ENCODE measurements around the gene ATP2B2. TPM values are rescaled to one million over a fixed set of nuclear protein-coding genes. Genes with fewer than 3 reads are reported as not detected.

The ATP2B2 gene
- total RNA-seq, 1 experiment from 2014 or later: not detected

DNA sequence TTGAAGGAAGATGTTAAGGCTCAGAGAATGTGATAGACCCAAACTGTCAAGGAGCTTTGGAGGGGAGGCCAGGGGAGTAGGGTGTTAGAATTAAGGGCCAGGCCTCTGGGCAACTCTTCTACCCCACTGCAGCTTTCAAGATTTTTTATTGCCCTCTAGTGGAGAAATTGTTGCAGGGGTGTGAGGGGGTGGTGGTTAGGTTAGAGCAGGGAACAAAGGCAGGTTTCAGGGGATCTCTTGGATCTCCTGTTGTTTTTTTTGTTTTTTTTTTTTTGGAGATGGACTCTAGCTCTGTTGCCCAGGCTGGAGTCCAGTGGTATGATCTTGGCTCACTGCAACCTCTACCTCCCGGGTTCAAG is 183.1 kb downstream of the ATP2B2 start:
- H3K9me2 ChIP-seq (ENCODE audit: insufficient read depth): no peaks in the 10 kb centered on the region
- no peak overlapping the region for H2AFZ ChIP-seq (ENCODE audit: low read depth, low read length, poor library complexity, severe bottlenecking)
- intact Hi-C loops (cut with micrococcal nuclease): no loop called here
- no peaks in the 10 kb centered on the region for H3K9me3 ChIP-seq (ENCODE audit: control insufficient read depth in 1 of 2, insufficient read depth in 1 of 2, low read depth in 1 of 2, low read length in 2 of 2)
- H4K20me1 ChIP-seq (ENCODE audit: insufficient read depth): 0 out of 2 replicates have a peak, but pooled peaks cover 4% of the 10 kb centered on the region
- peak; percentile 29 for DNase-seq (ENCODE audit: low read depth, low spot score)
- H3K4me2 ChIP-seq (ENCODE audit: low read length): 0 out of 2 replicates have a peak overlapping the region, but pooled peaks have one; percentile 8
- no TSS peak for BruUV-seq (replicated peaks)
- no peak overlapping the region for H3K27ac ChIP-seq (ENCODE audit: low read depth, low read length)
- peaks cover 15% of the 10 kb centered on the region; the same call in 1 of the 2 replicates for H3K27me3 ChIP-seq (ENCODE audit: insufficient read depth, low read length)
- peaks cover 0 to 19% of the 10 kb centered on the region in 2 experiments; a peak in 2 of 4 replicates for H3K4me1 ChIP-seq (ENCODE audit: control insufficient read depth in 1 of 2, insufficient read depth in 2 of 2, low read length in 2 of 2)
- peaks cover 35% of the 10 kb centered on the region for H3K79me2 ChIP-seq (ENCODE audit: insufficient read depth, low read length)
- TF ChIP-seq SIN3A (IDR thresholded peaks at IDR 0.05; ENCODE audit: low read depth) (no peak), RAD21 (IDR thresholded peaks at IDR 0.05; ENCODE audit: low read depth) (peak; percentile 72), TCF7L2 (IDR thresholded peaks at IDR 0.05; ENCODE audit: borderline replicate concordance, extremely low read depth, insufficient read depth, insufficient read length) (no peak), POLR2AphosphoS5 (IDR thresholded peaks at IDR 0.05; ENCODE audit: low read depth, low read length) (no peak), EGR1 (IDR thresholded peaks at IDR 0.05; ENCODE audit: low read depth) (peak; percentile 52; the same call in 1 of the 2 replicates), JUND (IDR thresholded peaks at IDR 0.05) (no peak), SP1 (IDR thresholded peaks at IDR 0.05; ENCODE audit: low read depth) (no peak), POLR2A (IDR thresholded peaks at IDR 0.05; ENCODE audit: borderline replicate concordance, extremely low read depth, insufficient read depth, insufficient read length) (no peak), EZH2phosphoT487 (IDR thresholded peaks at IDR 0.05; ENCODE audit: borderline replicate concordance) (no peak), ZFX (IDR thresholded peaks at IDR 0.05) (no peak), EZH2 (IDR thresholded peaks at IDR 0.05) (no peak), ELF1 (IDR thresholded peaks at IDR 0.05; ENCODE audit: borderline replicate concordance, low read depth) (no peak), FOSL1 (IDR thresholded peaks at IDR 0.05; ENCODE audit: low read depth) (no peak), ZNF274 (IDR thresholded peaks at IDR 0.05; ENCODE audit: low read depth, low read length) (no peak), SRF (IDR thresholded peaks at IDR 0.05; ENCODE audit: low read depth) (no peak), YY1 (IDR thresholded peaks at IDR 0.05; ENCODE audit: extremely low read depth, insufficient replicate concordance, low read depth, low read length) (no peak)
- TF ChIP-seq, protein P1, sequence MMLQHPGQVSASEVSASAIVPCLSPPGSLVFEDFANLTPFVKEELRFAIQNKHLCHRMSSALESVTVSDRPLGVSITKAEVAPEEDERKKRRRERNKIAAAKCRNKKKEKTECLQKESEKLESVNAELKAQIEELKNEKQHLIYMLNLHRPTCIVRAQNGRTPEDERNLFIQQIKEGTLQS (IDR thresholded peaks at IDR 0.05): no peak
- TF ChIP-seq, protein P2, sequence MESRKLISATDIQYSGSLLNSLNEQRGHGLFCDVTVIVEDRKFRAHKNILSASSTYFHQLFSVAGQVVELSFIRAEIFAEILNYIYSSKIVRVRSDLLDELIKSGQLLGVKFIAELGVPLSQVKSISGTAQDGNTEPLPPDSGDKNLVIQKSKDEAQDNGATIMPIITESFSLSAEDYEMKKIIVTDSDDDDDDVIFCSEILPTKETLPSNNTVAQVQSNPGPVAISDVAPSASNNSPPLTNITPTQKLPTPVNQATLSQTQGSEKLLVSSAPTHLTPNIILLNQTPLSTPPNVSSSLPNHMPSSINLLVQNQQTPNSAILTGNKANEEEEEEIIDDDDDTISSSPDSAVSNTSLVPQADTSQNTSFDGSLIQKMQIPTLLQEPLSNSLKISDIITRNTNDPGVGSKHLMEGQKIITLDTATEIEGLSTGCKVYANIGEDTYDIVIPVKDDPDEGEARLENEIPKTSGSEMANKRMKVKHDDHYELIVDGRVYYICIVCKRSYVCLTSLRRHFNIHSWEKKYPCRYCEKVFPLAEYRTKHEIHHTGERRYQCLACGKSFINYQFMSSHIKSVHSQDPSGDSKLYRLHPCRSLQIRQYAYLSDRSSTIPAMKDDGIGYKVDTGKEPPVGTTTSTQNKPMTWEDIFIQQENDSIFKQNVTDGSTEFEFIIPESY (IDR thresholded peaks at IDR 0.05; ENCODE audit: extremely low read depth, insufficient replicate concordance, low read length): no peak
- TF ChIP-seq, protein P3, sequence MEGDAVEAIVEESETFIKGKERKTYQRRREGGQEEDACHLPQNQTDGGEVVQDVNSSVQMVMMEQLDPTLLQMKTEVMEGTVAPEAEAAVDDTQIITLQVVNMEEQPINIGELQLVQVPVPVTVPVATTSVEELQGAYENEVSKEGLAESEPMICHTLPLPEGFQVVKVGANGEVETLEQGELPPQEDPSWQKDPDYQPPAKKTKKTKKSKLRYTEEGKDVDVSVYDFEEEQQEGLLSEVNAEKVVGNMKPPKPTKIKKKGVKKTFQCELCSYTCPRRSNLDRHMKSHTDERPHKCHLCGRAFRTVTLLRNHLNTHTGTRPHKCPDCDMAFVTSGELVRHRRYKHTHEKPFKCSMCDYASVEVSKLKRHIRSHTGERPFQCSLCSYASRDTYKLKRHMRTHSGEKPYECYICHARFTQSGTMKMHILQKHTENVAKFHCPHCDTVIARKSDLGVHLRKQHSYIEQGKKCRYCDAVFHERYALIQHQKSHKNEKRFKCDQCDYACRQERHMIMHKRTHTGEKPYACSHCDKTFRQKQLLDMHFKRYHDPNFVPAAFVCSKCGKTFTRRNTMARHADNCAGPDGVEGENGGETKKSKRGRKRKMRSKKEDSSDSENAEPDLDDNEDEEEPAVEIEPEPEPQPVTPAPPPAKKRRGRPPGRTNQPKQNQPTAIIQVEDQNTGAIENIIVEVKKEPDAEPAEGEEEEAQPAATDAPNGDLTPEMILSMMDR (IDR thresholded peaks at IDR 0.05 in 2 of 3, conservative IDR thresholded peaks at IDR 0.05 in 1 of 3; ENCODE audit: borderline replicate concordance in 1 of 3, insufficient read depth in 1 of 3, low read depth in 2 of 3, low read length in 2 of 3): peak; percentile 57 to 65 (median 62); a peak in 5 of 6 replicates
- TF ChIP-seq, protein P4, sequence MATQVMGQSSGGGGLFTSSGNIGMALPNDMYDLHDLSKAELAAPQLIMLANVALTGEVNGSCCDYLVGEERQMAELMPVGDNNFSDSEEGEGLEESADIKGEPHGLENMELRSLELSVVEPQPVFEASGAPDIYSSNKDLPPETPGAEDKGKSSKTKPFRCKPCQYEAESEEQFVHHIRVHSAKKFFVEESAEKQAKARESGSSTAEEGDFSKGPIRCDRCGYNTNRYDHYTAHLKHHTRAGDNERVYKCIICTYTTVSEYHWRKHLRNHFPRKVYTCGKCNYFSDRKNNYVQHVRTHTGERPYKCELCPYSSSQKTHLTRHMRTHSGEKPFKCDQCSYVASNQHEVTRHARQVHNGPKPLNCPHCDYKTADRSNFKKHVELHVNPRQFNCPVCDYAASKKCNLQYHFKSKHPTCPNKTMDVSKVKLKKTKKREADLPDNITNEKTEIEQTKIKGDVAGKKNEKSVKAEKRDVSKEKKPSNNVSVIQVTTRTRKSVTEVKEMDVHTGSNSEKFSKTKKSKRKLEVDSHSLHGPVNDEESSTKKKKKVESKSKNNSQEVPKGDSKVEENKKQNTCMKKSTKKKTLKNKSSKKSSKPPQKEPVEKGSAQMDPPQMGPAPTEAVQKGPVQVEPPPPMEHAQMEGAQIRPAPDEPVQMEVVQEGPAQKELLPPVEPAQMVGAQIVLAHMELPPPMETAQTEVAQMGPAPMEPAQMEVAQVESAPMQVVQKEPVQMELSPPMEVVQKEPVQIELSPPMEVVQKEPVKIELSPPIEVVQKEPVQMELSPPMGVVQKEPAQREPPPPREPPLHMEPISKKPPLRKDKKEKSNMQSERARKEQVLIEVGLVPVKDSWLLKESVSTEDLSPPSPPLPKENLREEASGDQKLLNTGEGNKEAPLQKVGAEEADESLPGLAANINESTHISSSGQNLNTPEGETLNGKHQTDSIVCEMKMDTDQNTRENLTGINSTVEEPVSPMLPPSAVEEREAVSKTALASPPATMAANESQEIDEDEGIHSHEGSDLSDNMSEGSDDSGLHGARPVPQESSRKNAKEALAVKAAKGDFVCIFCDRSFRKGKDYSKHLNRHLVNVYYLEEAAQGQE (IDR thresholded peaks at IDR 0.05; ENCODE audit: low read depth): no peak
- no peak overlapping the region for H3K9ac ChIP-seq (ENCODE audit: low read length)
- ChIA-PET RAD21 (ENCODE audit: low non-redundant PET in 1 of 2, low total read pairs in 2 of 2, uncharacterized antibody in 2 of 2, unreplicated experiment in 2 of 2) (interaction anchor here in 1 of 2 experiments (0.6 to 0.7 kb wide), 2 partner anchors 116 to 390 kb away, joined by 3 read pairs; no protein-coding TSS in a partner anchor), CTCF (interaction anchor here (0.7 to 1.3 kb wide), 5 partner anchors 9 to 530 kb away, joined by 3 to 11 read pairs (median 3); partner anchors contain the start of genes ARPC4 and CRELD1), POLR2A (interaction anchor here (1.0 kb wide), 1 partner anchor 389 kb away, joined by 4 read pairs; no protein-coding TSS in a partner anchor)
- peak; percentile 41 for ATAC-seq
- no peak overlapping the region for H3K4me3 ChIP-seq (replicated peaks in 1 of 2; ENCODE audit: low read depth in 1 of 2, low read length in 2 of 2)
- peaks cover 12 to 19% of the 10 kb centered on the region in 2 experiments; a peak in 3 of 4 replicates for H3K36me3 ChIP-seq (ENCODE audit: control insufficient read depth in 1 of 2, insufficient read depth in 2 of 2, low read length in 2 of 2)

All from HCT116 (cell line).